WERI-Rb-1 (cell line): ENCODE measurements around the gene ARHGAP1.

Source experiments
- DNase-seq: peaks from one replicate; pipeline ENCODE4 v3.0.0-alpha.2; 2020
- H3K27ac ChIP-seq: fragments of 250-450 bp; sonication (Bioruptor Pico); 2 replicates; pipeline ENCODE4 v1.5.1; 2020; ENCODE audit warnings: mild to moderate bottlenecking, moderate library complexity
- H3K27me3 ChIP-seq: fragments of 250-450 bp; sonication (Bioruptor Pico); 2 replicates; pipeline ENCODE4 v1.5.1; 2021; ENCODE audit warnings: mild to moderate bottlenecking, low read depth, moderate library complexity; ENCODE audit not compliant: insufficient read depth, severe bottlenecking
- H3K36me3 ChIP-seq: fragments of 250-450 bp; sonication (Bioruptor Pico); 2 replicates; pipeline ENCODE4 v1.5.1; 2020; ENCODE audit warnings: mild to moderate bottlenecking, moderate library complexity
- H3K4me3 ChIP-seq: 2 replicates; pipeline ENCODE4 v1.5.1; 2011; ENCODE audit warnings: low read depth, mild to moderate bottlenecking, control low read depth, low read length
- H3K9me3 ChIP-seq: fragments of 250-450 bp; sonication (Bioruptor Pico); 2 replicates; pipeline ENCODE4 v1.5.1; 2021; ENCODE audit warnings: mild to moderate bottlenecking, moderate library complexity; ENCODE audit not compliant: severe bottlenecking
- TF ChIP-seq, protein P1 (sequence below): IDR thresholded peaks from 2 replicates; pipeline ENCODE4 v1.5.1; 2011; ENCODE audit warnings: low read depth, mild to moderate bottlenecking, control low read depth, inconsistent platforms, low read length

Gene ARHGAP1

DNA sequence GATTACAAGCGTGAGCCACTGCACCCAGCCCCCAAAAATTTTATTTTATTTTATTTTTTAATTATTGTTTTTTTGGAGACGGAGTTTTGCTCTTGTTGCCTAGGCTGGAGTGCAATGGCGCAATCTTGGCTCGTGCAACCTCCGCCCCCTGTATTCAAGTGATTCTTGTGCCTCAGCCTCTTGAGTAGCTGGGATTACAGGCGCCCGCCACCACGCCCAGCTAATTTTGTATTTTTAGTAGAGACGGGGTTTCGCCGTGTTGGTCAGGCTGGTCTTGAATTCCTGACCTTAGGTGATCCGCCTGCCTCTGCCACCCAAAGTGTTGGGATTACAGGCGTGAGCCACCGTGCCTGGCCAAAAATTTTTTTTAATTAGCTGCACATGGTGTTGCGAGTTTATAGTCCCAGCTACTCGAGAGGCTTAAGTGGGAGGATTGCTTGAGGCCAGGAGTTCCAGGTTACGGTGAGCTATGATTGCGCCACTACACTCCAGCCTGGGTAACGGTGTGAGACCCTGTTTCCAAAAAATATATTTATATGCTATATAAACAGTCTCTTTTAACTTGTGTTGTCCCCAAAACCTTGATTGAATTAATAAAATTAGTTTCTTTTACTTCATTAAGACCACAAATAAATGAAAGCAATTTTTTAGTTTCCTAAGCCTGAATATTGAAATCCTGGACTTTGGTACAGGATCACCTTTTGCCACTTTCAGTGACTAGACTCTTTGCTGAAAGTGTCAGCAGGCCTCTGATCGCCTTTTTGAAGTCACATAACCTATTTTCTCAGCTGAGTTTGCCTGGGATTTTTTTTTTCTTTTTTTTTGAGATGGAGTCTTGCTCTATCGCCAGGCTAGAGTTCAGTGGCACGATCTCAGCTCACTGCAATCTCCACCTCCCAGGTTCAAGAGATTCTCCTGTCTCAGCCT is 66.9 kb downstream of the ARHGAP1 start:
- H3K27ac ChIP-seq = no peak overlapping the region
- no peaks in the 10 kb centered on the region for H3K9me3 ChIP-seq
- TF ChIP-seq, protein P1, sequence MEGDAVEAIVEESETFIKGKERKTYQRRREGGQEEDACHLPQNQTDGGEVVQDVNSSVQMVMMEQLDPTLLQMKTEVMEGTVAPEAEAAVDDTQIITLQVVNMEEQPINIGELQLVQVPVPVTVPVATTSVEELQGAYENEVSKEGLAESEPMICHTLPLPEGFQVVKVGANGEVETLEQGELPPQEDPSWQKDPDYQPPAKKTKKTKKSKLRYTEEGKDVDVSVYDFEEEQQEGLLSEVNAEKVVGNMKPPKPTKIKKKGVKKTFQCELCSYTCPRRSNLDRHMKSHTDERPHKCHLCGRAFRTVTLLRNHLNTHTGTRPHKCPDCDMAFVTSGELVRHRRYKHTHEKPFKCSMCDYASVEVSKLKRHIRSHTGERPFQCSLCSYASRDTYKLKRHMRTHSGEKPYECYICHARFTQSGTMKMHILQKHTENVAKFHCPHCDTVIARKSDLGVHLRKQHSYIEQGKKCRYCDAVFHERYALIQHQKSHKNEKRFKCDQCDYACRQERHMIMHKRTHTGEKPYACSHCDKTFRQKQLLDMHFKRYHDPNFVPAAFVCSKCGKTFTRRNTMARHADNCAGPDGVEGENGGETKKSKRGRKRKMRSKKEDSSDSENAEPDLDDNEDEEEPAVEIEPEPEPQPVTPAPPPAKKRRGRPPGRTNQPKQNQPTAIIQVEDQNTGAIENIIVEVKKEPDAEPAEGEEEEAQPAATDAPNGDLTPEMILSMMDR = no peak
- H3K4me3 ChIP-seq = no peak overlapping the region
- no peaks in the 10 kb centered on the region for H3K27me3 ChIP-seq
- peaks cover 20% of the 10 kb centered on the region for H3K36me3 ChIP-seq
- DNase-seq = no peak

- H3K36me3 ChIP-seq = peaks cover 20% of the 10 kb centered on the region
- H3K9me3 ChIP-seq = no peaks in the 10 kb centered on the region
- TF ChIP-seq, protein P1 = no peak
- no peaks in the 10 kb centered on the region for H3K27me3 ChIP-seq
- no peak overlapping the region for H3K27ac ChIP-seq
- no peak overlapping the region for H3K4me3 ChIP-seq
- no peak for DNase-seq
These were observed 67.9 kb downstream of the ARHGAP1 start for GRCh38 chr11:46632502-46632901.

DNA sequence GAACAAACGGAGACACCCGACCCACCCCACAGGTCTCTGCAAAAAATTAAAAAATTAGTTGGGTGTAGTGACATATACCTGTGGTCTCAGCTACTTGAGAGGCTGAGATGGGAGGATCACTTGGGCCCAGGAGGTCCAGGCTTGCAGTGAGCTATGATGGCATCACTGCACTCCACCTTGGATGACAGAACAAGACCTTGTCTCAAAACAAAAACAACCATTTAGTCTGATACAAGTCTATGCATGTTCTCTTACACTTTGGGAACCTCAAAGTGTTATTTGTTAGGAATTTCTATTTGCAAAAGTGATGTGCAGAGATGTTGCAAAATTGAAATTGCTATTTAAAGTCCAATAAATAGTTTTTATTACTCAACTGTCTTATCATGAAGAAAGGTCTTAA is 68.7 kb downstream of the ARHGAP1 start:
- TF ChIP-seq, protein P1 = no peak
- Histone ChIP-seq H3K36me3 (peaks cover 20% of the 10 kb centered on the region), H3K4me3 (no peak overlapping the region), H3K27me3 (no peaks in the 10 kb centered on the region), H3K9me3 (no peaks in the 10 kb centered on the region), H3K27ac (no peak overlapping the region)
- DNase-seq = no peak

GRCh38 chr11:46630237-46630636 is 70.2 kb downstream of the ARHGAP1 start:
- no peak for DNase-seq
- no peaks in the 10 kb centered on the region for H3K9me3 ChIP-seq
- H3K27me3 ChIP-seq = no peaks in the 10 kb centered on the region
- TF ChIP-seq, protein P1 = no peak
- no peak overlapping the region for H3K27ac ChIP-seq
- H3K4me3 ChIP-seq = no peak overlapping the region
- H3K36me3 ChIP-seq = peaks cover 27% of the 10 kb centered on the region

- no peak for DNase-seq
- Histone ChIP-seq H3K36me3 (peaks cover 34% of the 10 kb centered on the region), H3K9me3 (no peaks in the 10 kb centered on the region), H3K27ac (no peak overlapping the region), H3K4me3 (no peak overlapping the region), H3K27me3 (no peaks in the 10 kb centered on the region)
- TF ChIP-seq, protein P1 = no peak
These were observed 71.5 kb downstream of the ARHGAP1 start for GRCh38 chr11:46628961-46629360.
